Smooth muscle cell (in vitro differentiated cells): ENCODE data around the gene DUOX2. TPM values are rescaled to one million over a fixed set of nuclear protein-coding genes. Genes with fewer than 3 reads are reported as not detected.
A peak's percentile ranks its signal among the peaks of the same experiment; 100 is the strongest.

ENCODE experiments used
- DNase-seq: peaks from one replicate; lab custom pipeline; 2025; ENCODE audit not compliant: unreplicated experiment; lab: John Stamatoyannopoulos, UW
- H2AFZ ChIP-seq: fragments of 200-600 bp; sonication (generic); 2 replicates; pipeline ENCODE4 v1.6.0; 2016; ENCODE audit warnings: antibody characterized with exemption, low read depth, mild to moderate bottlenecking
- H3F3A ChIP-seq: fragments of 200-600 bp; sonication (generic); 2 replicates; pipeline ENCODE4 v1.6.0; 2017; ENCODE audit warnings: antibody characterized with exemption, low read depth
- H3K27ac ChIP-seq: fragments of 200-600 bp; sonication (generic); 2 replicates; pipeline ENCODE4 v1.5.1; 2016; ENCODE audit warnings: low read depth, mild to moderate bottlenecking
- H3K27me3 ChIP-seq: fragments of 200-600 bp; sonication (generic); 2 replicates; pipeline ENCODE4 v1.6.1; 2016; ENCODE audit warnings: low read depth, mild to moderate bottlenecking
- H3K36me3 ChIP-seq: fragments of 200-600 bp; sonication (generic); 2 replicates; pipeline ENCODE4 v1.5.1; 2016; ENCODE audit warnings: low read depth
- H3K4me1 ChIP-seq: fragments of 200-600 bp; sonication (generic); 2 replicates; pipeline ENCODE4 v1.5.1; 2016; ENCODE audit warnings: low read depth
- H3K4me2 ChIP-seq: fragments of 200-600 bp; sonication (generic); 2 replicates; pipeline ENCODE4 v1.6.0; 2016; ENCODE audit warnings: mild to moderate bottlenecking
- H3K4me3 ChIP-seq: fragments of 200-600 bp; sonication (generic); 2 replicates; pipeline ENCODE4 v1.5.1; 2016; ENCODE audit warnings: mild to moderate bottlenecking
- H3K79me2 ChIP-seq: fragments of 200-600 bp; sonication (generic); 2 replicates; pipeline ENCODE4 v1.6.0; 2016; ENCODE audit warnings: low read depth, mild to moderate bottlenecking
- H3K9ac ChIP-seq: fragments of 200-600 bp; sonication (generic); 2 replicates; pipeline ENCODE4 v1.6.0; 2016; ENCODE audit warnings: low read depth
- H3K9me3 ChIP-seq: fragments of 200-600 bp; sonication (generic); replicated peaks from 2 replicates; pipeline ENCODE4 v1.5.1; 2016; ENCODE audit warnings: low read depth
- H4K20me1 ChIP-seq: fragments of 200-600 bp; sonication (generic); 2 replicates; pipeline ENCODE4 v1.6.0; 2016; ENCODE audit warnings: low read depth
- CTCF ChIP-seq: fragments of 200-600 bp; sonication (generic); IDR thresholded peaks from 2 replicates; pipeline ENCODE4 v1.5.1; 2017; ENCODE audit warnings: borderline replicate concordance, mild to moderate bottlenecking, antibody characterized with exemption; ENCODE audit not compliant: insufficient read depth, poor library complexity, severe bottlenecking
- WGBS: methylation state at CpG from one replicate; pipeline ENCODE4 v1.1.7; 2016; ENCODE audit warnings: low lambda C conversion rate; 5-methylcytosine and 5-hydroxymethylcytosine counted together
- polyA plus RNA-seq: library from polyadenylated mRNA; unstranded; fragments of >200 nt; fragmentation: Nextera tagmentation; extraction: Ambion mirVana; gene quantifications from 2 replicates; pipeline ENCODE4 v1.2.1, GENCODE V29; 2016
- total RNA-seq: library from RNA; depleted of rRNA; stranded (reverse); fragments of >200 nt; gene quantifications from 2 replicates; pipeline ENCODE4 v1.2.3, GENCODE V29; 2014

The DUOX2 gene
- total and polyA plus RNA-seq, 2 experiments from 2014 or later: 0.34 to 1.4 TPM

GRCh38 chr15:45161666-45162065 lies 47.7 kb upstream of the DUOX2 start:
- Histone ChIP-seq H3K9me3 (no peaks in the 10 kb centered on the region), H3F3A (peaks cover 8% of the 10 kb centered on the region), H3K27ac (no peak overlapping the region), H4K20me1 (no peaks in the 10 kb centered on the region), H2AFZ (no peak overlapping the region), H3K9ac (no peak overlapping the region), H3K79me2 (no peaks in the 10 kb centered on the region), H3K4me1 (peaks cover 24% of the 10 kb centered on the region), H3K27me3 (no peaks in the 10 kb centered on the region), H3K4me2 (no peak overlapping the region), H3K4me3 (no peak overlapping the region), H3K36me3 (no peaks in the 10 kb centered on the region)
- WGBS: 91% methylated on average over 14 of the region's 14 CpGs
- TF ChIP-seq CTCF: no peak
- no peak for DNase-seq

- Histone ChIP-seq H3K9me3 (no peaks in the 10 kb centered on the region), H3K27me3 (no peaks in the 10 kb centered on the region), H3K27ac (peak overlapping the region; percentile 84), H3K4me1 (peaks cover 20% of the 10 kb centered on the region), H3K36me3 (no peaks in the 10 kb centered on the region), H3K4me2 (no peak overlapping the region), H3K79me2 (no peaks in the 10 kb centered on the region), H3F3A (no peaks in the 10 kb centered on the region), H2AFZ (no peak overlapping the region), H4K20me1 (no peaks in the 10 kb centered on the region), H3K4me3 (no peak overlapping the region), H3K9ac (peak overlapping the region; percentile 59)
- TF ChIP-seq CTCF: no peak
- WGBS: 5% methylated on average over 1 of the region's 1 CpG
- no peak for DNase-seq
Measured at GRCh38 chr15:45157974-45158373, 44.0 kb upstream of the DUOX2 start.

- 35% methylated on average over 7 of the region's 7 CpGs for WGBS
- Histone ChIP-seq H3K27ac (peak overlapping the region; percentile 84), H3K4me2 (peak overlapping the region; percentile 61), H3K9ac (peak overlapping the region; percentile 59), H3K79me2 (no peaks in the 10 kb centered on the region), H2AFZ (no peak overlapping the region), H3K36me3 (no peaks in the 10 kb centered on the region), H3K4me3 (no peak overlapping the region), H3K9me3 (no peaks in the 10 kb centered on the region), H4K20me1 (no peaks in the 10 kb centered on the region), H3K27me3 (no peaks in the 10 kb centered on the region), H3K4me1 (peaks cover 15% of the 10 kb centered on the region), H3F3A (no peaks in the 10 kb centered on the region)
- no peak for DNase-seq
- TF ChIP-seq CTCF: no peak
Measured at GRCh38 chr15:45156744-45157455, 42.9 kb upstream of the DUOX2 start.

- Histone ChIP-seq H3K4me1 (peaks cover 15% of the 10 kb centered on the region), H3K36me3 (no peaks in the 10 kb centered on the region), H3K79me2 (no peaks in the 10 kb centered on the region), H3K9me3 (no peaks in the 10 kb centered on the region), H2AFZ (no peak overlapping the region), H4K20me1 (no peaks in the 10 kb centered on the region), H3F3A (no peaks in the 10 kb centered on the region), H3K27me3 (no peaks in the 10 kb centered on the region), H3K9ac (no peak overlapping the region), H3K4me3 (no peak overlapping the region), H3K27ac (no peak overlapping the region), H3K4me2 (no peak overlapping the region)
- DNase-seq: no peak
- 94% methylated on average over 8 of the region's 8 CpGs for WGBS
- no peak for TF ChIP-seq CTCF
Measured at GRCh38 chr15:45155739-45156138, 41.8 kb upstream of the DUOX2 start.
